GM21515 (cell line): ENCODE measurements around the gene ACAP1.

Experiments used
- ATAC-seq: cut with Tn5 transposase; IDR thresholded peaks from one replicate; pipeline ENCODE4 v1.9.1; 2021; ENCODE audit not compliant: unreplicated experiment

The ACAP1 gene

DNA sequence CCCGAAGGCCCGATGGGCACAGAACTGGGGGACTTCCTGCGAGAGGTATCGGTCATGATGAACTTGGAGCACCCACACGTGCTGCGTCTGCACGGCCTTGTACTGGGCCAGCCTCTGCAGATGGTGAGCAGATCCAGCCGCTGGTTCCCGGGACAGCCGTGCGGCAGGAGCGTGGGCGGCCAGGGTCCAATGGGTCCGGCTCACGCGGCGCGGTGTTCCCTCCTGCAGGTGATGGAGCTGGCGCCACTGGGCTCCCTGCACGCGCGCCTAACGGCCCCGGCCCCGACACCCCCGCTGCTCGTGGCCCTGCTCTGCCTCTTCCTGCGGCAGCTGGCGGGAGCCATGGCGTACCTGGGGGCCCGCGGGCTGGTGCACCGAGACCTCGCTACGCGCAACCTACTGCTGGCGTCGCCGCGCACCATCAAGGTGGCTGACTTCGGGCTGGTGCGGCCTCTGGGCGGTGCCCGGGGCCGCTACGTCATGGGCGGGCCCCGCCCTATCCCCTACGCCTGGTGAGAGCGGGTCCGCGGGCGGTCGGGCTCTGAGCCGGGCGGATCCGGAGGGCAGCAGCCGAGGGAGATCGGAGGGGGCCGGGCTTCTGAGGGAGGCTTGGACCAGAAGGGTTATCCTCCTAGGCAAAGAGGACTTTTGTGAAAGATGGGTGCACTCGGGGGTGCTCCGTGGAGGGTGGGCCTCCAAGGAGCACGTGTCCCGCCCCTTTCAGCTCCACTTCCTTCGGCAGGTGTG is 47.6 kb downstream of the ACAP1 start:
- ATAC-seq, result peak; percentile 74

DNA sequence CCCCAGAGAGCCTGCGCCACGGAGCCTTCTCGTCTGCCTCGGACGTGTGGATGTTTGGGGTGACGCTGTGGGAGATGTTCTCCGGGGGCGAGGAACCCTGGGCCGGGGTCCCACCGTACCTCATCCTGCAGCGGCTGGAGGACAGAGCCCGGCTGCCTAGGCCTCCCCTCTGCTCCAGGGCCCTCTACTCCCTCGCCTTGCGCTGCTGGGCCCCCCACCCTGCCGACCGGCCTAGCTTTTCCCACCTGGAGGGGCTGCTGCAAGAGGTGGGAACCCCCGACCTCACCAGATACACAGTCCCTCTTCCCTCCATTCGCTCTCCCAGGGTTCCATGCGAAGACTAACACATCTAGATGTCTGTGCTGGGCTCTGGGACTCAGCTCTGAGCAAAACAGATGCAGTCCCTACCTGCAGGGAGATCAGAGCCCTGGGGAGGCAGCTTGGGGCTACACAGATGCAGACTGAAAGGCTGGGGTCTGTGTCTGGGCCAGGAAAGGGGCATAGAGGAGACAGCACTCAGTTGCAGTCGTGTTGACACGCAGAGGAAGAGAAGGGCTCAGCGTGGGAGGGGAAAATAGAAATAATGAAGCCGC is 48.3 kb downstream of the ACAP1 start:
- no peak for ATAC-seq

DNA sequence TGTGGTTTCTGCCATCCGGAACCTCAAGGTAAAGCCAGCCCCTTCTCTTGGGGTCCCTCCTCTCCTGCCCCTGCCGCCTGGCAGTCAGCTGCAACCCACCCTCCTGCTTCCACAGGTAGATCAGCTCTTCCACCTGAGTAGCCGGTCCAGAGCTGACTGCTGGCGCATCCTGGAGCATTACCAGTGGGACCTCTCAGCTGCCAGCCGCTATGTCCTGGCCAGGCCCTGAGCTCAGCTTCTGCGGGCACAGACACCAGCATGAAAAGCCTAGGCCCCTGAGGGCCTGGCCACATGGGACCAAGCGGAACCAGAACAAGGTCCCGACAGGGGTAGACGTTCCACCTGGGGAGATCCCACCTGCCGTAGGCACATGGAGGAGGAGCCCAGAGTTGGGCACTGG is 52.5 kb downstream of the ACAP1 start:
- ATAC-seq, result no peak

DNA sequence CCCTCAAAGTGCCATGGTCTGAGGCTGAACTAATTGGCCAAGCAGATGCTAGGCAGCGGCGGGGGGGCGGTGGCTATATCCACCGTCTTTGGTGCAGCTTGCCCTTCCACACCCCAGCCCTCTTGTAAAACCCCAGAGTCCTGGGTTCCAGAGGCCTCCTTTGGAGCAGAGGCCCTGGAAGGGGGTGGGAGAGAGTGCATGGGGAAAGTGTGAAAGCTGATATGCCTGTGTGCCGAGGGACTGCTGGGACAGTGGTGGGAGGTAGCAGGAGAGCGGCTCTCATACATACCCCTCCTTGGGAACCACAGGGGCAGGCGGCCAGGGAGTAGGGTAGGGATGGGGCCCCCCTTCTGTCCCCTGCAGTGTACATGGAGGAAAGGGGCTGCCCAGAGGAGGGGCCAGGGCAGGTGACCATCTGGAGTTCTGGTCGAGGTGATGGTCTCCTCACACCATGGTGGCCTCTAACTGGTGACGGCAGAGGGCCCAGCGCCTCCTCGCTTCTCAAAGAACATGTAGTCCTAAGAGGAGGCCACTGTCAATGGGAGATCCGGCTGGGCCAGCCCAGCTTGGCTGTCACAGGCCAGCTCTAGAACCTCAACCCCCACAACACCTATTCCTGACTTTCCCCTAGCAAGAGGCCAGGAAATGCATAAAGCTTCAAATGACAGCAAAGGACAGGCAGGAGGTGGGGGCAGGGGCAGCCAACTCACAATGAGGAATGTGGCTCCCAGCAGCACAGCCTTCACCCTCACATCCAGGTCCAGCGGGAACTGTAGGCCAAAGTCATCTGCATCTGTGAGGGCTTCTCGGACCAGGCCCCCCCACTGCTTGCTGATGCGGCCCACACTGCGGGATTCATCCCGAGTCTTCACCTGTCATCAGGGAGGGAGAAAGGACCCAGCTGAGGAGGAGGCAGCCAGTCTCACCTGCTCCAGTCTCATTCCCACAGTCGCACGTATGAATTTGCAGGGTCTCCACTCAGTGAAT is 53.9 kb downstream of the ACAP1 start:
- ATAC-seq, result no peak

DNA sequence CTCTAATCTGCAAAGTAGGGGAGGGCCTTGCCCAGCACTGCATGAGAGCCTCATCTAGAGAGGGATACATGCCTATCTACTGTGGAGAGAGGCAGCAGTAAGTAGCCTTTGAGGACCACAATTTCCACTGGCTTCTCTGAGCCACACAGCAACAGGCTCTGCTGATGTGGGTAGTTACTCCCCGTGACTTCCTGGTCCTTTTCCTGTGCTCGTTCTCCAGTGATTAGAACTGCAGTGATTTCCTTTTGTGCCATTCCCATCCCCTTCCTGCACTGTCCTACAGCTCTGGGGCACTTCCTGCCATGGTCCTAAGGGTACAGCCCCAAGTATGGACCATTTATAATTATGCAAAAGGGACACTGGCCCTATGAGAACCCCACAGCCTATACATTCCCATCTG is 55.0 kb downstream of the ACAP1 start:
- ATAC-seq, result no peak

DNA sequence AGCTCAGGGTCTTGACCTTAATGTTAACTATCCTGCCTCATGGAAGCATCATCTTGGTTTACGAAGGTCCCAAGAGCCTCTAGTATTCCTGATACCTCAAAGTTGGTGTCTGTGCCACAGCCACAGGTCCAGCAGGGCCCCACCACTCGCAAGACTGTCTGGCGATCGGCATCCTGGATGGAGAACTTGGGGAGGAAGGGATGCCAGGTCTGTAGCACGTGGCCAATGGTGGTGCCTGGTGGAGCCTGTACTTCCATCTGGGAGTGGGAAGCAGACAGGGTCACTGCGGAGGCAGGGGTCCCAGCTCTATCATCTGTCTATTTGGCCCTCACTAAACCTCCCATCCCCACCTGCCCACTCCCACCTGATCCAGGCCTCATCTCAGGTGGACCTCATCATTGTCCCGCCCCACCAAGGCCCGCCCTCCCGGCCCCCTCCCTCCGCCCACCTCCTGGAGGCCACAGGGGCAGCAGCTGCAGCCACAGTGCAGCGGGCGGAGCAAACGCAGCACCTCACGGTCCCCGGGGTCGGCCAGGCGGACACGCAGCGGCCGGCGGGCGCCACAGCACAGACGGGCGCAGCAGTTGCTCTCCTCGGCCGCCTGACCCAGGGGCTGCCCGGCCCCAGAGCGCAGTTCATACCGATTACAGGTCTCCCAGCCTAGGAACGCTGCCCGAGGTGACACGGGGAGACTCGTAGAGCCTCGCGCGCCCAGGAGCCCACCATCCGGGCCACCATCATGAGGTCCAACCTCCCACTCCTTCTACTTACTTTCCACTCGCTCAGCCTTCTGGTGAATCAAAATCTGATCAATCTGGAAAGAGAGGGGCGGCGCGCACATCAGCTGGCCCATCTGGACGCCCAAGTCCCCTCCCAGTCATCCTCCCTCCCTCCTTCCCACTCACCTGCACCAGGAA is 56.6 kb downstream of the ACAP1 start:
- no peak for ATAC-seq

DNA sequence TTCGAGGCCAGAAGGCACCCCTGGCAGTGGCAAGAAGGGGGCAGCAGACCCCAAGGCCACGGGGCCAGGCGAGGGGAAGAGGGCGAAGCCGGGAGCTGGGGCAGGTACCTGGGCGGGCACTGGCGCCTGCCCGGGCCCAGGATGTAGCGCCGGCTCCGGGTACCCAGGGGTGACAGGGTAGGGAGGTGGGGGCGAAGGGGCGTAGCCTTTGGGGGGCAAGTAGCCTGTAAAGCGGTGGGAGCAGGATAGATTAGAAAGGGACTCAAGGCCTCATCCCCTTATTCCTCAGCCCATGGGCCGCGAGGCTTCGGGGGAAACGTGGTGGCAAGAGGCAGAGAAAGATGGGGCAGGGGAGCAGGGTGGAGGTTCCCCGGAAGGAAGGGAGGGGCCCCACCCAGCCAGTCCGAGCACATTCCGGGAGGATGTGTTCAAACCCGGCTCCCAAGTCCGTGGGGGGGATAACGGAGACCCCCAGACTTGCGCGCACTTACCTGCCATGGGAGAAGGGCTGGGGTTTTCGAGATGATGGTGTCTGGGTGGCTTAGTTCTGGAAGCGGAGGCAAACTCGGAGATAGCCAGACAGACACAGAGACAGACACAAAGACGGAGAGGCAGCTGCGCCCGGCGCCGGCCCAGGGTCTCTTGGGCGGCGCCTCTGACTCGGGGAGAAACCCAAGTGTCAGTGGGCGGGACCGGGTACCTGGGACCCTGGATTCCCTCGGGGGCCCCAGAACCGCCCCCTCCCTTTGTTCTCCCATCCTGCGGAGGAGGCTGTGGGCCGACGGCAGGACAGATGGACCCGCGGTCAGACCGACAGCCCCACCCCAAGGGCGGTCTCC is 57.5 kb downstream of the ACAP1 start:
- ATAC-seq, result peak; percentile 52

DNA sequence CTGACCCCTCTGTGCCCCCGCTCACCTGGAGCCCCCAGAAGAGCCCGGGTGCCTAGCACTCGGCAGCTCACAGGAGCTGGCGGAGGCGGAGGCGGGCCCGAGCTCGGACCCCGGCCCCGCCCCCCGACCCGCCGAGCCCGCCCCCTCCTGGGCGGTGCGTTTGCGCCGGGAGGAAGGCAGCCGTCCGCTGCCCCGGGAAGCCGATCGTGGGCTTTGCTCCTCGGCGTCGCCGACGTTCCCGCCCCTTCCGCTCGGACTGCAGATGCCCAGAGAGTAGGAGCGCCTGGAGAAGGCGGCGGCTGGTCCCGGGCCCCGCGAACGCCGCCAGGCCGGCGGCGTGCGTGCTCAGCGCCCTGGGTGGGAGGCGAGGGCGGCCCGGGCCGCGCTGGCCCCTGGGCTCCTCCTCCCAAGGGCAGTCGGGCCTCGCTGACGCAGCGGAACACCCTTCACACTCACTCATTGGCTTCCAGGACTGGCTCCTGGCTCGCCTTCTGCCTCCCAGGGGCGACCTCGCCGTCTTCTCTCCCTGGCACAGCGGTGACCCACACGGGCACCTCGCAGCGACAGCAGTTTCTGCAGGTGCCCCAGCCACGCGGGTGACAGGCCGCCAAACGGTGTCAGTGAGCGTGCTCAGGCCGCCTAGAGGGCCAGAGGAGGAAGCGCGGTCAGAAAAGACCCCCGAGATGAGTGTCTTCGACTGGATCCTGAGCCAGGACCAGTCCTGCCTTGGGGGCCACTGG is 58.3 kb downstream of the ACAP1 start, which contains the start of gene PLSCR3:
Gene PLSCR3 (minus strand): TSS at position 74 of the 740 bp plus-strand sequence. CDS start 415 bp downstream, outside the sequence.
- ATAC-seq, result peak; percentile 73

DNA sequence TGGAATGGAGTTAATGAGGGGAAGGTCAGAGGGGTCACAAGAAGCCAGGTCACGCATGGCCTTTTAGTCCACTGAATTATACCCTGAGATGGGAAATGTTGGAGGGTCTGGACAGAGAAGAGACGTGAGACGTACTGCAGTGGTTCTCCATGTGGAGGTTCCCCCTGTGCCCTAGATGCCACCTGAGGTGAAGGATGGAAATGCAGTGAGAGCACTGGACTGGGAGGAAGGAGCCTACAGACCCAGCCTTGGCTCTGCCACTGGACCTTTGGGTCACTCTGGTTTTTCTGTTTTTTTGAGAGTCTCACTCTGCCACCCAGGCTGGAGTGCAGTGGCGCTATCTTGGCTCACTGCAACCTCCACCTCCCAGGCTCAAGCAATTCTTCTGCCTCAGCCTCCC is 59.8 kb downstream of the ACAP1 start:
- ATAC-seq, result no peak

DNA sequence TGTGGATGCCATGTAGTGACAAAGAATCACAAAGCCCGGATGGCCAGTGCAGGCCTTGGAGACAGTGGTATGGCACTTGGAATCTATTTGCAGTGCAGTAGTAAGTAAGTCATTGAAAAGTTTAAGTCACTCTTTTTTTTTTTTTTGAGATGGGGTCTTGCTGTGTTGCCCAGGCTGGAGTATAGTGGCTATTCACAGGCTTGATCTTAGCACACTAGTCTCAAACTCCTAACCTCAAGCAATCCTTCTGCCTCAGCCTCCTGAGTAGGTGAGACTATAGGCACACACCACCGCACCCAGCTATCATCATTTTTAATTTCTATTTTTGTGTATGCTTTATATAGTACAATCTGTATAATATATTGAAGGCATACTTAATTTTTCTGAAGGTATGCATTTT is 62.3 kb downstream of the ACAP1 start:
- ATAC-seq, result no peak
